Left ventricle myocardium inferior (tissue), 1 donor: ENCODE data around the gene XRN1. TPM values are rescaled to one million over a fixed set of nuclear protein-coding genes. Genes with fewer than 3 reads are reported as not detected.

ENCODE experiments used
- DNase-seq: peaks from one replicate; pipeline ENCODE4 v3.0.0-alpha.2; 2020
- H3K27ac ChIP-seq: fragments of 200-600 bp; replicated peaks from 2 replicates; pipeline ENCODE4 v1.8.0; 2021
- H3K27me3 ChIP-seq: fragments of 200-600 bp; 2 replicates; pipeline ENCODE4 v1.8.0; 2021; ENCODE audit warnings: low read depth
- H3K36me3 ChIP-seq: fragments of 200-600 bp; 2 replicates; pipeline ENCODE4 v1.8.0; 2021
- H3K4me1 ChIP-seq: fragments of 200-600 bp; 2 replicates; pipeline ENCODE4 v1.8.0; 2021
- H3K4me3 ChIP-seq: fragments of 200-600 bp; 2 replicates; pipeline ENCODE4 v1.8.0; 2021; ENCODE audit warnings: mild to moderate bottlenecking, moderate library complexity
- H3K9me3 ChIP-seq: fragments of 200-600 bp; replicated peaks from 2 replicates; pipeline ENCODE4 v1.8.0; 2021
- intact Hi-C: fragments of 100-400 bp; cut with micrococcal nuclease; formaldehyde crosslinking; loops from one replicate; pipeline ENCODE4 v1.11.0; 2022
- total RNA-seq: library from RNA; stranded (reverse); fragmentation: NEBNext Ultra II Directional; extraction: Animal tissue kit (Norgen Biotek cat#: 25700); gene quantifications from one replicate; pipeline ENCODE4 v1.2.1, GENCODE V29; 2021
- TF ChIP-seq, protein P1 (sequence below): fragments of 200-600 bp; IDR thresholded peaks from 2 replicates; pipeline ENCODE4 v1.8.0; 2021; ENCODE audit warnings: antibody characterized with exemption, mild to moderate bottlenecking, borderline replicate concordance
- donor health status: DM: no; HTN: yes; CAD: no; lungs with severe emphysema.

The XRN1 gene
- total RNA-seq, 1 donor from 2014 or later = 16.1 TPM

- Histone ChIP-seq H3K9me3 (no peaks in the 10 kb centered on the region), H3K27ac (no peak overlapping the region), H3K4me1 (peaks cover 21% of the 10 kb centered on the region), H3K36me3 (no peaks in the 10 kb centered on the region), H3K4me3 (no peak overlapping the region), H3K27me3 (no peaks in the 10 kb centered on the region)
- TF ChIP-seq, protein P1, sequence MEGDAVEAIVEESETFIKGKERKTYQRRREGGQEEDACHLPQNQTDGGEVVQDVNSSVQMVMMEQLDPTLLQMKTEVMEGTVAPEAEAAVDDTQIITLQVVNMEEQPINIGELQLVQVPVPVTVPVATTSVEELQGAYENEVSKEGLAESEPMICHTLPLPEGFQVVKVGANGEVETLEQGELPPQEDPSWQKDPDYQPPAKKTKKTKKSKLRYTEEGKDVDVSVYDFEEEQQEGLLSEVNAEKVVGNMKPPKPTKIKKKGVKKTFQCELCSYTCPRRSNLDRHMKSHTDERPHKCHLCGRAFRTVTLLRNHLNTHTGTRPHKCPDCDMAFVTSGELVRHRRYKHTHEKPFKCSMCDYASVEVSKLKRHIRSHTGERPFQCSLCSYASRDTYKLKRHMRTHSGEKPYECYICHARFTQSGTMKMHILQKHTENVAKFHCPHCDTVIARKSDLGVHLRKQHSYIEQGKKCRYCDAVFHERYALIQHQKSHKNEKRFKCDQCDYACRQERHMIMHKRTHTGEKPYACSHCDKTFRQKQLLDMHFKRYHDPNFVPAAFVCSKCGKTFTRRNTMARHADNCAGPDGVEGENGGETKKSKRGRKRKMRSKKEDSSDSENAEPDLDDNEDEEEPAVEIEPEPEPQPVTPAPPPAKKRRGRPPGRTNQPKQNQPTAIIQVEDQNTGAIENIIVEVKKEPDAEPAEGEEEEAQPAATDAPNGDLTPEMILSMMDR = no peak
- no peak for DNase-seq
- intact Hi-C loops = loop anchor here (5.0 kb wide), 2 partner anchors 93 to 158 kb away; no protein-coding TSS in a partner anchor
These were observed 172.9 kb downstream of the XRN1 start for GRCh38 chr3:142274908-142275307.

- TF ChIP-seq, protein P1 = no peak
- H3K4me1 ChIP-seq = peaks cover 17% of the 10 kb centered on the region
- intact Hi-C loops = no loop called here
- no peaks in the 10 kb centered on the region for H3K36me3 ChIP-seq
- DNase-seq = no peak
- H3K9me3 ChIP-seq = no peaks in the 10 kb centered on the region
- no peak overlapping the region for H3K27ac ChIP-seq
- H3K27me3 ChIP-seq = no peaks in the 10 kb centered on the region
- H3K4me3 ChIP-seq = no peak overlapping the region
These were observed 174.3 kb downstream of the XRN1 start for GRCh38 chr3:142273501-142273900.

DNA sequence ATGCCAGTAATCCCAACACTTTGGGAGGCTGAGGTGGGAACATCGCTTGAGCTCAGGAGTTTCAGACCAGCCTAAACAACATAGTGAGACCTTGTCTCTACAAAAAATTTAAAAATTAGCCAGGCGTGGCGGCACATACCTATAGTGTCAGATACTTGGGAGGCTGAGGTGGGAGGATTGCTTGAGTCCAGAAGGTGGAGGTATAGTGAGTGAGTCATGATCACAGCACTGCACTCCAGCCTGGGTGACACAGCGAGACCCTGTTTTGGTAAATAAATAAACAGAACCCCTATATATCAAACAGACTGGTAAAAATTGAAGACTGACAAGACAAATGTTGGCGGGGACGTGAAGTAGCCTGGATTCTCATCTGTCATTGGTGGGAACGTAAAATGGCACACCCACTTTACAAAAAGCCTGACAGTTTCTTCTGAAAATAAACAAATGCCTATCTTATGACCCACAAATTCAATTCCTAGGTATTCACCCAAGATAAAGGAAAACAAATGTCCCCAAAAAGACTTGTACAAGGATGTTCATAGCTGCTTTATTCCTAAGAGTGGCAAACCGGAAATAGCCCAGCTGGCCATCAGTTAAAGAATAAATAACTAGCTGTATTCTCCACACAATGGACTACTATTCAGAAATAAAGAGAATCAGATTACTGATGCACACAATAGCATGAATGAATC, 175.5 kb downstream of the XRN1 start:
- no peaks in the 10 kb centered on the region for H3K27me3 ChIP-seq
- intact Hi-C loops = no loop called here

DNA sequence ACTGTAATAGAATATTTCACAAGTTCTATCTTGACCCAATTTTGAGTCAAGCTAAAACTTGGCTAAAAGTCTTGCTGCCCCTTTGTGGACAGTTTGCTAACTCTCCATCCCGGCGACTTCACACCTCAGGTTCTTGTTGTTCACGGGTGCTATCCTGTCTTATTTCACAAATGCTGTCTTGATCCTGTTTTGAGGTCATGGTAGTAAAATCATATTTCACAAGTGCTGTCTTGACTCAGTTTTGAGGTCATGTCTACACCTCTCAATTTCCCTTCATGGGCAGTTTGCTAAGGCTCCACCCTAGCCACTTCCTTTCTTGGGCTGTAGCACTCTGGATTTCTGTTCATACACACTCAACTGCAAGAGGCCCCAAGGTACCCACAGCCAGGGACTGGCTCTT, 177.4 kb downstream of the XRN1 start:
- intact Hi-C loops = no loop called here
- Histone ChIP-seq H3K27ac (no peak overlapping the region), H3K36me3 (no peaks in the 10 kb centered on the region), H3K27me3 (no peaks in the 10 kb centered on the region), H3K4me1 (peaks cover 4% of the 10 kb centered on the region), H3K4me3 (no peak overlapping the region), H3K9me3 (no peaks in the 10 kb centered on the region)
- DNase-seq = no peak
- TF ChIP-seq, protein P1 = no peak

More for the DNA sequence above, 175.5 kb downstream of the XRN1 start:
- H3K27ac ChIP-seq = no peak overlapping the region
- H3K4me3 ChIP-seq = no peak overlapping the region
- TF ChIP-seq, protein P1 = no peak
- no peaks in the 10 kb centered on the region for H3K36me3 ChIP-seq
- H3K9me3 ChIP-seq = no peaks in the 10 kb centered on the region
- peaks cover 17% of the 10 kb centered on the region for H3K4me1 ChIP-seq
- no peak for DNase-seq

DNA sequence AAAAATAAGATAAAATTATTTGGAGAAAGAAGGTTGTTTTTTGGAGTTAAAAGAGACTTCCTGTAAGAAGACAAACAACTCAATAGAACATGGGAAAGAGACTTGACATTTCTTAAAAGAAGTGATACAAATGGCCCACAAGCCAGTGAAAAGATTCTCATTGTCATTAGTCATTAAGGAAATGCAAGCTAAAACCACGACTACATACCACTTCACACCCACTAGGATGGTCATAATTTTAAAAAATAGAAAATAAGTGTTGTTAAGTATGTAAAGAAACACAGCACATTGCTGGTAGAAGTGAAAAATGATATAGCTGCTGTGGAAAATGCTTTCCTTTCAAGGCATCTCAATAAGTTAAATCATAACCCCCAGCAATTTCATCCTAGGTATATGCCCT, 178.1 kb downstream of the XRN1 start:
- H3K27ac ChIP-seq = no peak overlapping the region
- no peak overlapping the region for H3K4me3 ChIP-seq
- H3K4me1 ChIP-seq = no peaks in the 10 kb centered on the region
- DNase-seq = no peak
- no peaks in the 10 kb centered on the region for H3K27me3 ChIP-seq
- H3K9me3 ChIP-seq = no peaks in the 10 kb centered on the region
- H3K36me3 ChIP-seq = no peaks in the 10 kb centered on the region
- TF ChIP-seq, protein P1 = no peak
- intact Hi-C loops = no loop called here
